Ishikawa (cell line): ENCODE results near the gene INO80.

Source experiments
- CEBPB ChIP-seq: IDR thresholded peaks from 2 replicates; pipeline ENCODE4 v1.6.1; 2012
- CREB1 ChIP-seq: IDR thresholded peaks from 2 replicates; pipeline ENCODE4 v1.6.1; 2012; ENCODE audit warnings: low read depth
- EGR1 ChIP-seq: IDR thresholded peaks from 2 replicates; pipeline ENCODE4 v1.6.1; 2012
- RAD21 ChIP-seq: IDR thresholded peaks from 2 replicates; pipeline ENCODE4 v1.6.1; 2012; ENCODE audit warnings: low read depth
- TAF1 ChIP-seq: IDR thresholded peaks from 2 replicates; pipeline ENCODE4 v1.6.1; 2012; ENCODE audit warnings: low read depth, mild to moderate bottlenecking
- TEAD4 ChIP-seq: IDR thresholded peaks from 2 replicates; pipeline ENCODE4 v1.6.1; 2012
- TF ChIP-seq, protein P1 (sequence below): IDR thresholded peaks from 2 replicates; pipeline ENCODE4 v1.6.1; 2012

DNA sequence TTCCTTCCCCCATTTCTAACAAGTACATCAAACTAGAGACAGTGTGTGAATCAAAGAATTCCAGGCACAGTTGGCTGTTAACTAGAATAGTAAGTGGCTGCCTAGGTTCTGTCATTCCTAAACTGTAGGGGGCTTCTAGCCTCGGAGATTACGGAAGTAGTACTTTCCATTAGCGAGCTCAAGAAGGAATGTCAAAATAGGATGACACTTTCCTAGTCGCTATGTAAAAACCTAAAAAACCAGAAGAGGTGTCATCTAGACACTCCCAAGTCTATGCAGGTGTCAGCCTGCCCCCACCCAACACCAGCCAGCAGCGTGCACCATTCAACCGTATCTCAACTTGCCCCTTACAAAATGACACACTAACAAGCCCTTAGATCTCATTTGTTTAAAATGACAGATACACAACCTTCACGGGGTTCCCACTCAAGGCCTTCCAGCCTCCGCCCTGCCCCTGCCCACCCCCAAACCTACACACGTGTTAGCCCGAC lies 874 bp downstream of the INO80 start:
- no peak for TF ChIP-seq EGR1
- no peak for TF ChIP-seq RAD21
- TF ChIP-seq, protein P1, sequence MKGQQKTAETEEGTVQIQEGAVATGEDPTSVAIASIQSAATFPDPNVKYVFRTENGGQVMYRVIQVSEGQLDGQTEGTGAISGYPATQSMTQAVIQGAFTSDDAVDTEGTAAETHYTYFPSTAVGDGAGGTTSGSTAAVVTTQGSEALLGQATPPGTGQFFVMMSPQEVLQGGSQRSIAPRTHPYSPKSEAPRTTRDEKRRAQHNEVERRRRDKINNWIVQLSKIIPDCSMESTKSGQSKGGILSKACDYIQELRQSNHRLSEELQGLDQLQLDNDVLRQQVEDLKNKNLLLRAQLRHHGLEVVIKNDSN, result no peak
- no peak for TF ChIP-seq TAF1
- TF ChIP-seq CREB1, result no peak
- no peak for TF ChIP-seq TEAD4
- TF ChIP-seq CEBPB, result no peak
